Subcutaneous abdominal adipose tissue (tissue), 5 donors: ENCODE measurements around the gene ITPR1.

Source experiments
- H3K27ac ChIP-seq: one replicate; pipeline ENCODE4 v1.7.0; 2013; ENCODE audit warnings: low read depth, mild to moderate bottlenecking, inconsistent platforms, low read length, moderate library complexity
- H3K27me3 ChIP-seq, 5 donors: one replicate each; pipeline ENCODE4 v1.7.0; 2013; ENCODE audit warnings: low read length in 5 of 5, inconsistent platforms in 1 of 5; ENCODE audit not compliant: control insufficient read depth in 5 of 5, insufficient read depth in 4 of 5
- H3K36me3 ChIP-seq, 5 donors: one replicate each; pipeline ENCODE4 v1.7.0; 2013; ENCODE audit warnings: low read length in 5 of 5; ENCODE audit not compliant: control insufficient read depth in 5 of 5, insufficient read depth in 5 of 5
- H3K4me1 ChIP-seq, 5 donors: one replicate each; pipeline ENCODE4 v1.7.0; 2013; ENCODE audit warnings: low read length in 5 of 5, mild to moderate bottlenecking in 3 of 5, moderate library complexity in 1 of 5; ENCODE audit not compliant: control insufficient read depth in 5 of 5, insufficient read depth in 5 of 5
- H3K4me3 ChIP-seq, 5 donors: one replicate each; pipeline ENCODE4 v1.7.0; 2013; ENCODE audit warnings: low read length in 5 of 5, low read depth in 1 of 5
- H3K9ac ChIP-seq, 5 donors: one replicate each; pipeline ENCODE4 v1.7.0; 2013; ENCODE audit warnings: low read length in 5 of 5, mild to moderate bottlenecking in 4 of 5, moderate library complexity in 3 of 5
- H3K9me3 ChIP-seq, 5 donors: one replicate each; pipeline ENCODE4 v1.7.0; 2013; ENCODE audit warnings: low read length in 5 of 5; ENCODE audit not compliant: control insufficient read depth in 5 of 5
- donor health status: healthy.
- donor health status: healthy.
- donor health status: healthy.
- donor health status: healthy.
- donor health status: healthy.

ITPR1 gene

GRCh38 chr3:4707324-4707723, 214.2 kb downstream of the ITPR1 start:
- no peak overlapping the region for H3K9ac ChIP-seq
- no peak overlapping the region for H3K27ac ChIP-seq
- H3K4me3 ChIP-seq: no peak overlapping the region
- H3K4me1 ChIP-seq: peaks cover 0 to 13% (median 5%) of the 10 kb centered on the region in 5 donors
- no peaks in the 10 kb centered on the region for H3K27me3 ChIP-seq
- H3K9me3 ChIP-seq: no peaks in the 10 kb centered on the region
- peaks cover 3 to 34% (median 26%) of the 10 kb centered on the region in 5 donors for H3K36me3 ChIP-seq

GRCh38 chr3:4708230-4708629, 215.1 kb downstream of the ITPR1 start:
- no peaks in the 10 kb centered on the region for H3K9me3 ChIP-seq
- no peak overlapping the region for H3K9ac ChIP-seq
- H3K27me3 ChIP-seq: no peaks in the 10 kb centered on the region
- no peak overlapping the region for H3K4me3 ChIP-seq
- peaks cover 0 to 4% (median under 1%) of the 10 kb centered on the region in 5 donors for H3K4me1 ChIP-seq
- H3K27ac ChIP-seq: no peak overlapping the region
- H3K36me3 ChIP-seq: peaks cover 3 to 31% (median 22%) of the 10 kb centered on the region in 5 donors

- H3K4me1 ChIP-seq: no peaks in the 10 kb centered on the region
- no peak overlapping the region for H3K27ac ChIP-seq
- no peak overlapping the region for H3K4me3 ChIP-seq
- H3K9ac ChIP-seq: no peak overlapping the region
- H3K27me3 ChIP-seq: no peaks in the 10 kb centered on the region
- H3K9me3 ChIP-seq: no peaks in the 10 kb centered on the region
- peaks cover 0 to 34% (median 24%) of the 10 kb centered on the region in 5 donors for H3K36me3 ChIP-seq
Measured at GRCh38 chr3:4709341-4709740, 216.2 kb downstream of the ITPR1 start.

- H3K36me3 ChIP-seq: peaks cover 0 to 35% (median 28%) of the 10 kb centered on the region in 5 donors
Measured at GRCh38 chr3:4710191-4710590, 217.0 kb downstream of the ITPR1 start.

GRCh38 chr3:4711680-4711992, 218.5 kb downstream of the ITPR1 start:
- no peaks in the 10 kb centered on the region for H3K27me3 ChIP-seq
- H3K9ac ChIP-seq: no peak overlapping the region
- no peak overlapping the region for H3K27ac ChIP-seq
- H3K4me1 ChIP-seq: peaks cover 0 to under 1% (median 0%) of the 10 kb centered on the region in 5 donors
- H3K36me3 ChIP-seq: peaks cover 0 to 29% (median 26%) of the 10 kb centered on the region in 5 donors
- H3K4me3 ChIP-seq: no peak overlapping the region
- H3K9me3 ChIP-seq: no peaks in the 10 kb centered on the region

More at GRCh38 chr3:4710191-4710590, 217.0 kb downstream of the ITPR1 start:
- Histone ChIP-seq H3K9me3 (no peaks in the 10 kb centered on the region), H3K4me3 (no peak overlapping the region), H3K27ac (no peak overlapping the region), H3K27me3 (no peaks in the 10 kb centered on the region), H3K9ac (no peak overlapping the region), H3K4me1 (no peaks in the 10 kb centered on the region)

GRCh38 chr3:4712109-4712508, 219.0 kb downstream of the ITPR1 start:
- Histone ChIP-seq H3K36me3 (peaks cover 0 to 28% (median 23%) of the 10 kb centered on the region in 5 donors), H3K27ac (no peak overlapping the region), H3K27me3 (no peaks in the 10 kb centered on the region), H3K9me3 (no peaks in the 10 kb centered on the region), H3K4me3 (no peak overlapping the region), H3K9ac (no peak overlapping the region), H3K4me1 (peaks cover 0 to 5% (median 0%) of the 10 kb centered on the region in 5 donors)

GRCh38 chr3:4714045-4714444, 220.9 kb downstream of the ITPR1 start:
- no peak overlapping the region for H3K4me3 ChIP-seq
- no peak overlapping the region for H3K27ac ChIP-seq
- H3K9me3 ChIP-seq: no peaks in the 10 kb centered on the region
- H3K36me3 ChIP-seq: peaks cover 0 to 18% (median 18%) of the 10 kb centered on the region in 5 donors
- H3K27me3 ChIP-seq: no peaks in the 10 kb centered on the region
- no peak overlapping the region for H3K9ac ChIP-seq
- peaks cover 0 to 14% (median 0%) of the 10 kb centered on the region in 5 donors for H3K4me1 ChIP-seq

- H3K9me3 ChIP-seq: no peaks in the 10 kb centered on the region
- H3K27me3 ChIP-seq: no peaks in the 10 kb centered on the region
- peaks cover 4 to 29% (median 13%) of the 10 kb centered on the region in 5 donors for H3K4me1 ChIP-seq
- no peak overlapping the region for H3K27ac ChIP-seq
- H3K4me3 ChIP-seq: no peak overlapping the region
- H3K36me3 ChIP-seq: peaks cover 0 to 12% (median 10%) of the 10 kb centered on the region in 5 donors
- H3K9ac ChIP-seq: no peak overlapping the region
Measured at GRCh38 chr3:4716266-4716665, 223.1 kb downstream of the ITPR1 start.

- H3K27me3 ChIP-seq: no peaks in the 10 kb centered on the region
- peaks cover 0 to 12% (median 10%) of the 10 kb centered on the region in 5 donors for H3K36me3 ChIP-seq
- H3K27ac ChIP-seq: no peak overlapping the region
- no peak overlapping the region for H3K4me3 ChIP-seq
- H3K4me1 ChIP-seq: peaks cover 4 to 34% (median 19%) of the 10 kb centered on the region in 5 donors
- H3K9me3 ChIP-seq: no peaks in the 10 kb centered on the region
- H3K9ac ChIP-seq: no peak overlapping the region
Measured at GRCh38 chr3:4716706-4717362, 223.7 kb downstream of the ITPR1 start.

- Histone ChIP-seq H3K27me3 (no peaks in the 10 kb centered on the region), H3K9me3 (no peaks in the 10 kb centered on the region), H3K9ac (no peak overlapping the region), H3K4me3 (no peak overlapping the region), H3K36me3 (peaks cover 0 to 12% (median 7%) of the 10 kb centered on the region in 5 donors), H3K4me1 (peaks cover 4 to 39% (median 24%) of the 10 kb centered on the region in 5 donors), H3K27ac (no peak overlapping the region)
Measured at GRCh38 chr3:4717363-4717740, 224.2 kb downstream of the ITPR1 start.
